ENCODE data around the gene SOX10.

The SOX10 gene

GRCh38 chr22:37983860-37984791 lies at the start of gene SOX10:
Gene SOX10, minus strand, starts transcription at chr22:37984555. Its CDS starts 771 bp downstream, at chr22:37983784.
- DNase-seq (ENCODE audit: low read depth, low spot score), result no peak

GRCh38 chr22:38033522-38034277 lies 49.3 kb upstream of the SOX10 start:
- peak; percentile 46 for DNase-seq (ENCODE audit: low read depth, low spot score)

GRCh38 chr22:38032681-38033521 lies 48.5 kb upstream of the SOX10 start:
- peak; percentile 38 for DNase-seq (ENCODE audit: low read depth, low spot score)

- DNase-seq (ENCODE audit: low read depth, low spot score), result no peak
These were observed 47.1 kb upstream of the SOX10 start for GRCh38 chr22:38031491-38031890.

- DNase-seq (ENCODE audit: low read depth, low spot score), result no peak
These were observed 46.2 kb upstream of the SOX10 start for GRCh38 chr22:38030311-38031133.

- DNase-seq (ENCODE audit: low read depth, low spot score), result no peak
These were observed 45.5 kb upstream of the SOX10 start for GRCh38 chr22:38029901-38030300.

GRCh38 chr22:38029370-38029769 lies 45.0 kb upstream of the SOX10 start:
- DNase-seq (ENCODE audit: low read depth, low spot score), result no peak

GRCh38 chr22:38028344-38029130 lies 44.2 kb upstream of the SOX10 start:
- DNase-seq (ENCODE audit: low read depth, low spot score), result no peak

GRCh38 chr22:38027487-38027886 lies 43.1 kb upstream of the SOX10 start:
- DNase-seq (ENCODE audit: low read depth, low spot score), result no peak

GRCh38 chr22:38026130-38027111 lies 42.1 kb upstream of the SOX10 start:
- DNase-seq (ENCODE audit: low read depth, low spot score), result no peak

GRCh38 chr22:38025514-38025913 lies 41.2 kb upstream of the SOX10 start:
- DNase-seq (ENCODE audit: low read depth, low spot score), result no peak

GRCh38 chr22:38023045-38023444 lies 38.7 kb upstream of the SOX10 start:
- DNase-seq (ENCODE audit: low read depth, low spot score), result no peak

- DNase-seq (ENCODE audit: low read depth, low spot score), result no peak
These were observed 36.9 kb upstream of the SOX10 start for GRCh38 chr22:38021206-38021605.

GRCh38 chr22:38018938-38019827 lies 34.8 kb upstream of the SOX10 start:
- no peak for DNase-seq (ENCODE audit: low read depth, low spot score)

GRCh38 chr22:38017939-38018885 lies 33.9 kb upstream of the SOX10 start:
- no peak for DNase-seq (ENCODE audit: low read depth, low spot score)

GRCh38 chr22:38017272-38017920 lies 33.0 kb upstream of the SOX10 start:
- peak; percentile 45 for DNase-seq (ENCODE audit: low read depth, low spot score)

Data from astrocyte of the hippocampus (primary cell).